NCI-H187 treated with DMSO at 0.1 percent for 48 hours (cell line): ENCODE measurements around the gene SIPA1L3.
"Not testable (repeated sequence)": the region's sequence is repeated elsewhere in the genome, so short reads cannot be mapped to it uniquely, and the experiment has no call there.

Experiments
- DNase-seq: peaks from one replicate; lab custom pipeline; 2025; lab: John Stamatoyannopoulos, UW

The SIPA1L3 gene, protein sequence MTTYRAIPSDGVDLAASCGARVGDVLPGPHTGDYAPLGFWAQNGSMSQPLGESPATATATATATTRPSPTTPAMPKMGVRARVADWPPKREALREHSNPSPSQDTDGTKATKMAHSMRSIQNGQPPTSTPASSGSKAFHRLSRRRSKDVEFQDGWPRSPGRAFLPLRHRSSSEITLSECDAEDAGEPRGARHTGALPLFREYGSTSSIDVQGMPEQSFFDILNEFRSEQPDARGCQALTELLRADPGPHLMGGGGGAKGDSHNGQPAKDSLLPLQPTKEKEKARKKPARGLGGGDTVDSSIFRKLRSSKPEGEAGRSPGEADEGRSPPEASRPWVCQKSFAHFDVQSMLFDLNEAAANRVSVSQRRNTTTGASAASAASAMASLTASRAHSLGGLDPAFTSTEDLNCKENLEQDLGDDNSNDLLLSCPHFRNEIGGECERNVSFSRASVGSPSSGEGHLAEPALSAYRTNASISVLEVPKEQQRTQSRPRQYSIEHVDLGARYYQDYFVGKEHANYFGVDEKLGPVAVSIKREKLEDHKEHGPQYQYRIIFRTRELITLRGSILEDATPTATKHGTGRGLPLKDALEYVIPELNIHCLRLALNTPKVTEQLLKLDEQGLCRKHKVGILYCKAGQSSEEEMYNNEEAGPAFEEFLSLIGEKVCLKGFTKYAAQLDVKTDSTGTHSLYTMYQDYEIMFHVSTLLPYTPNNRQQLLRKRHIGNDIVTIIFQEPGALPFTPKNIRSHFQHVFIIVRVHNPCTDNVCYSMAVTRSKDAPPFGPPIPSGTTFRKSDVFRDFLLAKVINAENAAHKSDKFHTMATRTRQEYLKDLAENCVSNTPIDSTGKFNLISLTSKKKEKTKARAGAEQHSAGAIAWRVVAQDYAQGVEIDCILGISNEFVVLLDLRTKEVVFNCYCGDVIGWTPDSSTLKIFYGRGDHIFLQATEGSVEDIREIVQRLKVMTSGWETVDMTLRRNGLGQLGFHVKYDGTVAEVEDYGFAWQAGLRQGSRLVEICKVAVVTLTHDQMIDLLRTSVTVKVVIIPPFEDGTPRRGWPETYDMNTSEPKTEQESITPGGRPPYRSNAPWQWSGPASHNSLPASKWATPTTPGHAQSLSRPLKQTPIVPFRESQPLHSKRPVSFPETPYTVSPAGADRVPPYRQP (N-terminal part only)

DNA sequence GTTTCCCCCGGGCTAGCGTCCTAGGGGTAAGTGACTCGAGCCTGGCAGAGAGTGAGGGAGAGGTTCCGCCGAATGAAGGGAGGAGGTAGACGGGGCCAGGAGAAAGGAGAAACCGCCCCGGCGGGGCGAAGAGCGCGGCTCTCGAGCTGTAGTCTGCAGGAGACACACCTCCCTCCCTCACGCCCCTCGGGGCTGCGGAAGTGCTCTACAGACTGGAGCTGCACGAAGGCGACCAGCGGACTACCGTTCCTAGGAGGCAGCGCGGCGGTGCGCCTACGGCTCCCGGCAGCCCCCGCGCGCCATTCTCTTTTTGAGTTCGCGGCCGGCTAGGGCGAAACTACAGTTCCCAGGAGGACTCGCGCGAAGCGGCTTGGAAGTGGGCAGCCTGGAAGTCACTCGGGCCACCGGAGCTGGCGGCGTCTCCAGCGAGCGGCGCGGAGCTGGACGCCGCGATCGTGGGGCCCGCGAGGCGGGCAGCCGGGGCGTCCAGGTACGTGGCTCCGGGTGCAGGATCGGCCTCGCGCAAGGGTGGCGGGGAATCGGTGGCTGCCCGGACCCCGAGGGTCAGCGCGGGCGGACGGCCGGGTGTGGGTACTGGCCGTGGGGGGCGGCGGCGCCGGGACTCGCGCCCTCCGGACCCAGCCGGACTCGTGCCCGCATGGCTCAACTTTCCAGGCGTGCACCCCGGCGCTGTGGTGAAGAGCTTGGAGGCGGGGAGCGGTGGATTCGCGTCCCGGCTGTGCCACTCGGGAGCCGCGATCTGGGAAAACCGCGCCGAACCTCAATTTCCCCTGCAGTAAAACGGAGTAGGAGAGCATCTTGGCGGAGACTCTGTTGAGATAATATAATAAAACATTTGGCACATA lies at the start of gene SIPA1L3:
SIPA1L3 (plus strand) TSS at position 340 of the 866 bp plus-strand sequence. CDS start 174,358 bp downstream, outside the sequence.
- DNase-seq: peak; percentile 93

DNA sequence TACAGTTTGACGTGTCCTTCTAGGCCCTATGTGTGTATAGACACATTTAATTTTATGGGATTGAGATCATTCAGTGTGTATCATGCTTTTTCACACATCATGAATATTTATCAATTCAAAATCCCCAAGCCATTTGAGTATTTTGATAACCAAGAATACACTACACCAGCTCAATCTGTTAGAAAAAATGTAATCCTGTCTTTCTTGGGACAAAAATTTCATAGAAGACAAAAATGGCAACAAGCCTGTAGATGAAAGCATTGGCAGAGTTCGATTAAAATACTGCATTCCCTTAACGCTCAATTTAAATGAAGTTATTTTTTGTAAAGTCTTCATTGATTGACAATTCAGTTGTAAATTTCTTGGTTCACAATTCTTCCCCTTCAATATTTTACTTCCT lies 42.5 kb upstream of the SIPA1L3 start:
- no peak for DNase-seq

DNA sequence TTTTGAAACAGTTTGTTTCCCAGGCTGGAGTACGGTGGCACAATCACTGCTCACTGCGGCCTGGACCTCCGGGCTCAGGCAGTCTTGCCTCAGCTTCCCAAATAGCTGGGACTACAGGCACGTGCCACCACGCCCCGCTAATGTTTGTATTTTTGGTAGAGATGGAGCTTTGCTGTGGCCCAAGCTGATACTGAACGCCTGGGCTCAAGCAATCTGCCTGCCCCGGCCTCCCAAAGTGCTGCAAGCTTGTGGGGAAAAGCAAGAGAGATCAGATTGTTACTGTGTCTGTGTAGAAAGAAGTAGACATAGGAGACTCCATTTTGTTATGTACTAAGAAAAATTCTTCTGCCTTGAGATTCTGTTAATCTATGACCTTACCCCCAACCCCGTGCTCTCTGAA lies 41.1 kb upstream of the SIPA1L3 start:
- not testable (repeated sequence) for DNase-seq

DNA sequence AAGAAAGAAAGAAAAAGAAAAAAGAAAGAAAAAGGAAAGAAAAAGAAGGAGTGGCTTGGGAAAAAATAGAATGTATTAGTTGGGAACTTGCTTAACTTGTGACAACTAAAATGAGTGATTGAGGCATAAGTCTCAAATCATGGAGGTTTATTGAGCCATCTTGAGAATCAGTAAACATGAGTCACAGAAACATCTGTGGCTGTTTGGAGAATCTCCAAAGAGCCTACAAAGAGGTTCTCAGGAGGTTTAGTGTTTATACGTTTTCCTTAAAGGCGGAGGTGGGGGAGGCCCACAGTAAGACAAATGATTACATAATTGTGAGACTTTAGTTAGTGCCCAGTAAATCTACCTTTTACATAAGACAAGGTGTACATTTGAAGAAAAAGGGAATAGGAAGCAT lies 39.2 kb upstream of the SIPA1L3 start:
- DNase-seq: no peak

DNA sequence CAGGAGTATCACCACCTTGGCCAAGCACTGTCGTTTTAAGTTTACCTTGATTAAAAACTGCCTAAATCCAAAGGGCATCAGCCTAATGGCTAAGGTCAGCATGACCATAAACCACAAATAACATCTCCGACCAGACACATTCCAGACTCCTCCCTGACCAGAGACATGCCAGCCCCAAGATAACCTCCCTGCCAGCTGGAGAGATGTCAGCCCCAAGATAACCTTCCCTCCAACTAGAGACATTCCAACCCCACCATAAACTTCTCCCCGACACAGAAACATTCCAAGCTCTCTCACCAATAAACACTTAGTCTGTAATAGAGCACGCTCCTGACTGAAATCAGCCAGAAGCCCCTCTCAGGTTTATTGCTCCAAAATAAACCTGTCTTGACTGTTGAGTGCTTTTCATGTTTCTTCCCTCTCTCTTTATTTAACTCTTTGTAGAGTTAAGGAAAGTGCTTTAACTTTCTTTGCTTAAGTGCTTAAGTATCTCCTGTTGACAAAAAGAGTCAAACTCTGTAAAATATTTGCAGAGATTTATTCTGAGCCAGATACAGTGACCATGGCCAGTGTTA lies 37.2 kb upstream of the SIPA1L3 start:
- DNase-seq: no peak

DNA sequence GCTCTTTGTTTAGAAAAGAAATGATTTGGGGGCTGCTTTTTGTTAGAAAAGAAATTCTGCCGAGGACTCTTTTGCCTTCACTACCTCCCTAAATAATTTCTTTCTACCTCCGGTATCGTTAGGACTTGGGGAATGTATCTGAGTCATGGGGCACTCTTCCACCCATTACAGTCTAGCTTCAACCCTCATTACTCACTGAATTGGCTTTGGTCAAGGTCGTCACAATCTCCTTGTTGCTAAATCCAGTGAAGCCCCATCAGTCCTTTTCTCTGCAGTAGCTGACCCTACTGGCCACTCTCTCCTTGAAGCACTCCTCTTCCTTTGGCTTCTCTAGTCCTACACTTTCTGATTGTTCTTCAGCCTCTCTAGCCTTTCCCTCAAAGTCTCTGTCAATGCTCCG lies 34.6 kb upstream of the SIPA1L3 start:
- DNase-seq: no peak

DNA sequence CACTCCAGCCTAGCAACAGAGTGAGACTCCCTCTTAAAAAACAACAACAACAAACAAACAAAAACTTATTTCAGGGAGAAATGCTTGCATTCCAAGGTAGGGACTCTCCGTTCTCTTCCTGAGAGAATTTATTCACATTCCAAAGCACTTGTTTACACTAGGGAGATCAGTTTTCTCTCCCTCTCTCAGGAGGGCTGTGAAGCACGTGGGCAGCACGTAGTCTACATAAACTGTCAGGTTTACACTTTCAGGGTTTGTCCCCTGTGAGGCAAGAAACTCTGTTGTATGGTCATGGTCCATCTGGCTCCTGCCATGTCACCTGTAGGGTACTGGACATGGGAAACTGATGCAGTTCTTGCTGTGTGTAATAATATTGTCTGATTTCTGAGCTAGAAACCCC lies 32.2 kb upstream of the SIPA1L3 start:
- DNase-seq: no peak

DNA sequence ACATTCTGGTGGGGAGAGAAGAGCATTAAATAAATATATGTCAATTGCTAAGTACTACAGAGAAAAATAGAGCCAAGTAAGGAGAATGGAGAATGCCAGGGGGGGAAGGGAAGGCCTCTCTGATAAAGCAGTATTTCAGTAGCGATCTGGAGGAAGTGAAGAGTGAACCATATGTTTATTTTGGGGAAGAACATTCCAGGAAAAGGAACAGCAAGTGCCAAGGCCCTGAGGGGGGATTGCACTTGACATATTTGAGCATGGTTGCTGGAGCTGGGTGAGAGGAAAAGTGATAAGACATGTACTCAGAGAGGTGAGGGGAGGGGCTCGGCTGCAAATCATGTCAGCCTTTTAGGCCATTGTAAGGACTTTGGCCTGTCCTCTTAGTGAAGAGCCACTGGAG lies 31.0 kb upstream of the SIPA1L3 start:
- no peak for DNase-seq

DNA sequence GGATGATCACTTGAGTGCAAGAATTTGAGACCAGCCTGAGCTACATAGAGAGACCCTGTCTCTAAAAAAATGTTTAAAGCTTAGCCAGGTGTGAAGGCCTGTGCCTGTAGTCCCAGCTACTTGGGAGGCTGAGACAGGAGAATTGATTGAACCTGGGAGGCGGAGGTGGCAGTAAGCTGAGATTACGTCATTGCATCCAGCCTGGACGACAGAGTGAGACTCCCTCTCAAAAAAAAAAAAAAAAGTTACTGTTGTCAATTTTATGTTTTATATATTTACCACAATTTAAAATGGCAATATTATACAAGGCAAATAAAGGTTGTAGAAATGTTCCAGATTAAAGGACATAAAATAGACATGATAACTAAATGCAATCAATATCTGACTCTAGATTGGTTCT lies 29.9 kb upstream of the SIPA1L3 start:
- DNase-seq: no peak

DNA sequence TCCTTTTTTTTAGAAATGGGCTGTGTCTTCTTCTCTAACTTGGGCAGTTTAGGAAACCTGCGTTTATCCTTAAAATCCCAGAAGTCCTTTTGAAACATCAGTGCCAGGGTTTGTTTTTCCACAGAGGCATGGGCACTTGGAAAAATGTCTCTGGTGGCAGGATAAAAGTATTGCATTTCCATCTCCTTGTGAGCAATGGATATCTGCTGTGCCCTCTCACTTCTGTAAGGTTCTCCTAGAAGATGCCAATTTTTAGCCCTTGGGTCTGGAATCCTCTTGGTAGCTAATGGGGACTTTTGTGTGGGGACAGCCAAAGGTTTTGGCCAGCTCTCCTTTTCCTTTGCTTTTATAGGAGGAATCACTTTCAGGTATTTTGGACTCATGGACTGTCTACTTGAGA lies 21.6 kb upstream of the SIPA1L3 start:
- DNase-seq: no peak

DNA sequence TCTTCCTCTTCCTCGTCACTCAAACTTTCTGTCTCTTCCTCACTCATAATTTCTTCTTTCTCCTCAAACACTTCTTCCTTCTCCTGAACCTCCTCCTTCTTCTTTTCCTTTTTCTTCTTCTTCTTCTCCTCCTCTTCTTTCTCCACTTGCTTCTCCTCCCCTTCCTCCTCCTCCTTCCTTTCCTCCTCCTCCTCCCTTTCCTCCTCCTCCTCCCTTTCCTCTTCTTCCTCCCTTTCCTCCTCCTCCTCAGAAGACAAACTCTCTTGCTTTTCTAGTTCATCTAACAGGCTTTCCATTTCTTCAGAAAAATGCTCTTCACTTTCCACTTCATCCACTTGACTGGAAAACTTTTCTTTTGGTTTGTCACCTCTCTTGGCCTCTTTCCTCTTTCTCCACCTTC lies 20.4 kb upstream of the SIPA1L3 start:
- no peak for DNase-seq

DNA sequence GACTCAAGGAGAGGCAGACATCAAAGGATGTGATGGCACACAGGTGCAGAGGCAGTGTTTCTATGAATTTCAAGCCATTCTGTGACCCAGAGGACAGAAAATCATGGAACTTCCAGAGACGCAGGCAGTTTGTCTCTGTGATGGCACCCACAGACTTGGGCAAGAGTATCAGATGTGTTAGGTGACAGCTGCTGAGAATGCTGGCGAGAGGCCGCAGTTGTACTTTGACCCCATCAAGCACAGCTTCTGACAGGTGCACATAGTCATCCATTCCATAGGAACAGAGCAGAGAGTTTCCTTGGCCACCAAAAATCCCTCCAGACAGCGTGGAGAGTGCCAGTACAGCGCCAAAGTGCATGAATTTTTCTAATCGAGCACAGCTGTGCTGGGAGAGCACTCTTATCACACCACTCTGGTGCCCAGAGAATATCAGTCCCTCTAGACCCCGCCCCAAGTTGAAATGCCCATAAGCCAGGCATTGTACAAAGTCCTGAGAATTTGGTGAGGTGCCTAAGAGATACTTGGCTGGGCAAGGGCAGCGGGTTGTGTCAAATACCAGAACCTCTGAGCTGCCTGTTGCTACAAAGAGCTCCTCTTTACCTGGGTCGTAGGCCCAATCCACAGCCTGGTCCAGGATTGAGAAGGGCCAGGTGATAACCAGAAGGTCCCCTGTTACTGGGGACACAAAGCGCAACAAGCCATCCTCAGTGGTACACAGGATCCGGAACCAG lies 13.0 kb upstream of the SIPA1L3 start:
- DNase-seq: no peak

DNA sequence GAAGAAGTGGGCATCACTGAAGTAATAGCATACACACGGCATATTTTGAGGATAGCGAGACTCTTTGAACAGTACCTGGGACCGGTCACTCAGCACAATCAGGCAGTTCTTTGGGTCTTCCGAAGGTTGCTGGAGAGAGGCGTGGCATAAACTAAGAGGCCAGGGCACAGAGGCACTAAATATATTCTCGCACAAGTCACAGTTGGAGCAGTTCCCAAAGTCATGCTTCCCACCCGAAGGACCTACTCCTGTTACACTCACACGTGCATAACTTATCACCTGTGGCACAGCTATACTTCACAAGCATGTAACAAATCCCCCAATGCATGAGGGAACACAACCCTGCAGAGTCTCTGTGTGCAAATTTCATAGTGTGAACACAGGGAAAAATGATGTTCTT lies 10.8 kb upstream of the SIPA1L3 start:
- DNase-seq: no peak

DNA sequence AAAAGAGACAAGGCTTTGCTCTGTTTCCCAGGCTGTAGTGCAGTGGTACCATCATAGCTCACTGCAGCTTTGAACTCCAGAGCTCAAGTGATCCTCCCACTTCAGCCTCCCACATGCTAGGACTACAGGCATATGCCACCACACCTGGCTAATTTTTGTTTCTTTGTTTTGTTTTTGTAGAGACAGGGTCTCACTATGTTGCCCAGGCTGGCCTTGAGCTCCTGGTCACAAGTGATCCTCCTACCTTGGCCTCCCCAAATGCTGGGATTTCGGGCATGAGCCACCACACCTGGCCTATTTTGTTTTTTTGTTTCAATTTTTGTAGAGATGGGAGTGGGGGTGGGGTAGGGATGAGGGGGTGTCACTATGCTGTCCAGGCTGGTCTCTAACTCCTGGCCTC lies 7.6 kb upstream of the SIPA1L3 start:
- no peak for DNase-seq

DNA sequence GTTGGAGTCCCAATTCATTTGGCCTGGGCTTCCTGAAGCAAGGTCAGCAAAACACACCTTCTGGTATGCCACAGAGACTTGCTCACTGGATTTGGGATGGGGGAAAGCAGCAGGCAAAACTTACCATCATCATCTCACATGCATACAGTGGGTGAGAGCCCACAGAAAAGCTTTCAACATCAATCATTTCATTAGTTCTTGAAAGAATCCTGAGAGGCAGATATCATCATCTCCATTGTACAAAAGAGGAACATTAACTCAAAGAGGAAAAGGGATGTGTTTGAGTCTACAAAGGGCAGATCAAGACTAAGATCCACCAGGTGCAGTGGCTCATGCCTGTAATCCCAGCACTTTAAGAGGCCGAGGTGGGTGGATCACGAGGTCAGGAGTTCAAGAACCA lies 7.0 kb upstream of the SIPA1L3 start:
- DNase-seq: no peak

DNA sequence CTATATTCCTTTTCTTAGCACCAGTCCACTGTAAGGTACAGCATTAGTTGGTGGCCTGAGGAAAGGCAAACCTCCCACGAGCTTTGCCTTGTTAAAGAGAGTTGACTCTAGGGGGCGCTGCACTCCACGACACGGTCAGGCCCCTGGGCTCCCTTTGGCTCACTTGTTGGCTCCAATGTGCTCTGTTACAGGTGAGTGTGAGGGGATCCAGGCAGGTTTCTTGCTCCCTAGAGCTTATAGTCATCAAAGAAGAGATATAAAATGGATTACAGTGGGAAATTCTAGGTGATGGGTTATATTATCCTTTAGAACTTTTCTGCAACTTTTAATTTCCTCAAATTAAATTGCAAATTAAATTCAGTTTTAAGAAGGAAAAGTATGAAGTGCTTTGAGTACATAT lies 4.3 kb upstream of the SIPA1L3 start:
- peak; percentile 54 for DNase-seq

DNA sequence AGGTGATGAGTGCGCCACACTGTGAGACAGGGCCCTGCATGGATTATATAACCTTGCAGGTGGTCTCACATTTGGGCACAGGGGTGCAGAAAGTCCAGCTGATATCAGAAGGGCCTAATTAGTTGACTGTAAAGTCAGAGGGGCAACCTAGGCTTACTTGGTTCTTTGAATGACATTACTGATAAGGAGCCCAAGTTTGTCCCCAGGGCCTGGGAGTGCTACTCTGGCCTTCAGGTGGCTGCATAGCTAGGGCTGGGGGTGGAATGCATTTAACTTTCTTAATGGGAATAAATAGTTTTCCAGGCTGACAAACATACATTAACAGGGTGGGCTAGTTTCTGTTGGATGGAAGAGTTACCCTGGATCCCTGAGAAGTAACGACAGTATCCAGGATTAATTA lies 3.9 kb upstream of the SIPA1L3 start:
- DNase-seq: no peak

DNA sequence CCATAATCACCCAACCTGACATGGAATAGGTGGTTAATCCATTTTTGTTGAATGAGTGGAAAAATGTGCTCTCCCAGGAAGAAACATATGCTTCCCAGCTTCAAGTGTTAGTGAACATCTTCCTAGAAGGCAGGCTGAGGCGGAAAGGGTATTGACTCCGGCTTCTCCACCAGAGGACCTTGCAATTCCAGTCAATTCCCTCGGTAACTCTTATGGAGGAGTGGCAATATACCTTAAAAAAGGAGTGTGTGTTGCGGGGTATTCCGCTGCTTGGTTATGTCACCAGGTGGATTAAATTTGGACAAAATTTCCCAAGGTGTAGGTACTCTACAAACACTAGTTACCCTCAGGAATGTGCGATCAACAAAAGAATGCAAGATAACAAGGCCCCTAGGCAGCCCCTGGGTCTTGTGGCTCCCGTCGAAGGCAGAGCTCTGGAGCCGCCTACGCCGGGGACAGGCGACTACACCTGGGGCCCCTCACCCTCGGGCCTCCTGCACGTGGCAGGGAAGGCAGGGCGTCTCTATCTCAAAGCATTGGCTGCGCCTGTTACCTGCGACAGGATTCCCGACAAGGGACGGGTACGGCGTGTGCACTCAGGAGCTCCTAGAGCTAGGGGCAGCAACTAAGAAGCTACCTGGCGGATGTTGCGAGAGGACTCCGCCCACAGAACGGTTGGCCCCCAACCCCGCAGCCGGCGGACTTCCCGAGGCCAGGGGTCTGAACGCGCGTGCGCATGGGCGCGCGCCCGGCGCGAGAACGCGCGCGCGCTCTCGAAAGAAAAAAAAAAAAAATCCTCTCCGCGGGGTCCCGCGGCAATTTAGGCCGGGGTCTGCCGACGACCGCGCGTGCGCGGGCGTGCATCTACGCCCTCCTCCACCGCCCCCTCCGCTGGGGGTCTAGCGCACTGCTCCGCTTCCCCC lies 801 bp upstream of the SIPA1L3 start, which contains the start of gene WDR87:
WDR87 (minus strand) TSS at position 649 of the 923 bp plus-strand sequence. CDS start 8,355 bp downstream, outside the sequence.
- no peak for DNase-seq

DNA sequence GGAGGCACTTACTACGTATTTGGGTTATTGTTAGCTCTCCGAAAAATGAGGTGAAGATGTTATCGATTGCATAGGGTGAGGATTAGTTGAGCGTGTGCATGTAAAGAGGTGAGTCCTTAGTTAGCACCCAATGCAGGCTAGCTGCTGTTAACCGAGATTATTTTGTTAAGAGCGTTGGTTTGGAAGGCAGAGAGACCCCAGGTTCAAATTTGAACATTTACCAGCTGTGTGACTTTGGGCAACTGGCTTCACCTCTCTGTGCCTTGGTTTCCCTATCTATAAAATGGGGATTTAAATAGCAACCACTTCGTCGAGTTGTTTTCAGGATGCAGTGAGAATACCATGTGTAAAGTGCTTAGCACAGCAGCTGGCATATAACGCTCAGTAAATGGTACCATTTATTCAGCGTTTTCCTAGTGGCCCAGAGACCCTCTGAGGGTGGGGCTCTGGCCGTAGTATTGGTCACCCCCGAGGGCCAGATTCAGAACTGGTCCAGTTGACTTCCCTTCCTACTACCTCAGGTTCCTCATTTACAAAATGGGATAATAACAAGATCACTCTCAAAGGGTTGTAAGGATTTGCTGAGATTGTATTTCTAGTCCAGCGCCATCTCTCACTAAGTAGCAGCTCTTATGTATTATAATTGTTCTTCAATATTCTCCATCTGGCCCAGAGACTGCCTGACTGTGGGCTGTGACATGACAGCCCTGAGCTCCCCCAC lies 887 bp downstream of the SIPA1L3 start:
- no peak for DNase-seq
